Panc1 (cell line): ENCODE results near the gene C9orf57.

Experiments
- POLR2AphosphoS5 ChIP-seq: IDR thresholded peaks from 2 replicates; pipeline ENCODE4 v1.6.1; 2012; ENCODE audit warnings: mild to moderate bottlenecking, low read depth, low read length, moderate library complexity
- TCF7L2 ChIP-seq: IDR thresholded peaks from 2 replicates; pipeline ENCODE4 v1.6.1; 2011; ENCODE audit warnings: mild to moderate bottlenecking, low read depth, low read length, inconsistent platforms
- TF ChIP-seq, protein P1 (sequence below): fragments of 450-650 bp; IDR thresholded peaks from 2 replicates; pipeline ENCODE4 v1.5.1; 2017; ENCODE audit warnings: mild to moderate bottlenecking

DNA sequence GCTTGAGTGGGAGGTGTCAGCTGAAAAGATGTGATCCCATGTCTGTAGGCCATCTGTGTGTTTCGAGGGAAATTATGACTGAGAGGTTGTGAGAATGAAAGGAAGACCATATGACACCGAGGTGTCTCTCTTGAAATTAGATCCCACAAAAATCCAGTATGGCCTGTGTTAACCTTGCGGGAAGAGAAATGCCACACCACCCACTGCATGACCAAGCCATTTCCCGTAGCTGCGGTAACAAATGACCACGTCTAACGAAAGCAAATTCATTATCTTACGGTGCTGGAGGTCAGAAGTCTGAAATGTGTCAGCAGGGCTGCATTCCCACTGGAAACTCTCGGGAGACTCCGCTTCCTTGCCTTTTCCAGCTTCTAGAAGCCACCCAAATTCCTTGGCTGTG lies 11.6 kb downstream of the C9orf57 start:
- TF ChIP-seq POLR2AphosphoS5 (no peak), TCF7L2 (no peak)
- TF ChIP-seq, protein P1, sequence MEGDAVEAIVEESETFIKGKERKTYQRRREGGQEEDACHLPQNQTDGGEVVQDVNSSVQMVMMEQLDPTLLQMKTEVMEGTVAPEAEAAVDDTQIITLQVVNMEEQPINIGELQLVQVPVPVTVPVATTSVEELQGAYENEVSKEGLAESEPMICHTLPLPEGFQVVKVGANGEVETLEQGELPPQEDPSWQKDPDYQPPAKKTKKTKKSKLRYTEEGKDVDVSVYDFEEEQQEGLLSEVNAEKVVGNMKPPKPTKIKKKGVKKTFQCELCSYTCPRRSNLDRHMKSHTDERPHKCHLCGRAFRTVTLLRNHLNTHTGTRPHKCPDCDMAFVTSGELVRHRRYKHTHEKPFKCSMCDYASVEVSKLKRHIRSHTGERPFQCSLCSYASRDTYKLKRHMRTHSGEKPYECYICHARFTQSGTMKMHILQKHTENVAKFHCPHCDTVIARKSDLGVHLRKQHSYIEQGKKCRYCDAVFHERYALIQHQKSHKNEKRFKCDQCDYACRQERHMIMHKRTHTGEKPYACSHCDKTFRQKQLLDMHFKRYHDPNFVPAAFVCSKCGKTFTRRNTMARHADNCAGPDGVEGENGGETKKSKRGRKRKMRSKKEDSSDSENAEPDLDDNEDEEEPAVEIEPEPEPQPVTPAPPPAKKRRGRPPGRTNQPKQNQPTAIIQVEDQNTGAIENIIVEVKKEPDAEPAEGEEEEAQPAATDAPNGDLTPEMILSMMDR: no peak
